GM12878 (cell line): Measurements from ENCODE around the gene SMG6. TPM values are rescaled to one million over a fixed set of nuclear protein-coding genes. Genes with fewer than 3 reads are reported as not detected.

Experiments used
- BCLAF1 ChIP-seq: fragments of 450-650 bp; IDR thresholded peaks from 2 replicates; pipeline ENCODE4 v1.6.1; 2017; ENCODE audit warnings: antibody characterized with exemption, mild to moderate bottlenecking, moderate library complexity
- CUX1 ChIP-seq: IDR thresholded peaks from 2 replicates; pipeline ENCODE4 v1.6.1; 2012; ENCODE audit warnings: improper control_type of control experiment, low read depth, low read length; ENCODE audit not compliant: insufficient replicate concordance
- KLF5 ChIP-seq: fragments of 450-650 bp; IDR thresholded peaks from 2 replicates; pipeline ENCODE4 v1.6.1; 2014; ENCODE audit warnings: mild to moderate bottlenecking; ENCODE audit not compliant: partially characterized antibody
- MXI1 ChIP-seq: fragments of 150-350 bp; IDR thresholded peaks from 2 replicates; pipeline ENCODE4 v1.6.1; 2011; ENCODE audit warnings: low read depth, mild to moderate bottlenecking, inconsistent platforms, low read length, improper control_type of control experiment
- NFXL1 ChIP-seq: fragments of 450-650 bp; IDR thresholded peaks from 2 replicates; pipeline ENCODE4 v1.6.1; 2017; ENCODE audit warnings: antibody characterized with exemption, mild to moderate bottlenecking, borderline replicate concordance
- ZBTB40 ChIP-seq: fragments of 450-650 bp; IDR thresholded peaks from 2 replicates; pipeline ENCODE4 v1.6.1; 2016; ENCODE audit warnings: mild to moderate bottlenecking, moderate library complexity, borderline replicate concordance
- ZNF384 ChIP-seq: IDR thresholded peaks from 2 replicates; pipeline ENCODE4 v1.6.1; 2012; ENCODE audit warnings: low read depth, mild to moderate bottlenecking, low read length, improper control_type of control experiment, borderline replicate concordance
- polyA plus RNA-seq, 11 experiments: library from polyadenylated mRNA; depleted of rRNA in 4 of 11; unstranded in 6 of 11; stranded (reverse) in 5 of 11; fragments of >200 nt; fragmentation: Nextera tagmentation in 4 of 11; fragmentation: Illumina TruSeq in 1 of 11; extraction: Ambion mirVana in 4 of 11; extraction: Trizol in 1 of 11; gene quantifications; 1 replicate in 1 of 11; 2 replicates in 10 of 11; pipeline versions ENCODE4 v1.2.1 to v1.2.3, GENCODE V29; 2011 to 2016; ENCODE audit warnings: inconsistent platforms in 2 of 11, missing spikeins in 2 of 11, low read depth in 1 of 11
- total RNA-seq, 4 experiments: library from RNA; depleted of rRNA in 3 of 4; stranded (reverse); fragments of >200 nt in 3 of 4; fragmentation: Illumina TruSeq in 1 of 4; extraction: Trizol in 1 of 4; gene quantifications; 2 replicates each; pipeline versions ENCODE4 v1.2.1 to v1.2.3, GENCODE V29; 2013 to 2021

Gene SMG6
- total and polyA plus RNA-seq, 10 of the 15 experiments (the other 5 are each of a cell fraction or from before 2014, with no cell fraction given), result 0.58 to 28.7 (median 15.7) TPM

GRCh38 chr17:2029911-2030778 is 273.4 kb downstream of the SMG6 start, which contains the start of gene DPH1 (continued):
- TF ChIP-seq CUX1, result peak; percentile 99
- TF ChIP-seq BCLAF1, result no peak
- TF ChIP-seq MXI1, result peak; percentile 99
- TF ChIP-seq ZNF384, result no peak
- no peak for TF ChIP-seq NFXL1
- TF ChIP-seq KLF5, result no peak
- peak; percentile 38; the same call in 1 of the 2 replicates for TF ChIP-seq ZBTB40
